GM18499 (cell line): ENCODE measurements around the gene TTLL5.
"Not testable (repeated sequence)": the region's sequence is repeated elsewhere in the genome, so short reads cannot be mapped to it uniquely, and the experiment has no call there.

Source experiments
- ATAC-seq: cut with Tn5 transposase; IDR thresholded peaks from one replicate; pipeline ENCODE4 v1.9.1; 2021; ENCODE audit warnings: moderate number of reproducible peaks; ENCODE audit not compliant: insufficient read depth, unreplicated experiment

The TTLL5 gene

GRCh38 chr14:75825147-75825592, 164.1 kb downstream of the TTLL5 start:
- ATAC-seq: no peak

- no peak for ATAC-seq
These were observed 165.6 kb downstream of the TTLL5 start for GRCh38 chr14:75826599-75826998.

- ATAC-seq: no peak
These were observed 166.3 kb downstream of the TTLL5 start for GRCh38 chr14:75827331-75827730.

GRCh38 chr14:75829316-75829715, 168.3 kb downstream of the TTLL5 start:
- no peak for ATAC-seq

- no peak for ATAC-seq
These were observed 170.4 kb downstream of the TTLL5 start for GRCh38 chr14:75831455-75831854.

GRCh38 chr14:75831952-75832351, 170.9 kb downstream of the TTLL5 start:
- no peak for ATAC-seq

- no peak for ATAC-seq
These were observed 171.7 kb downstream of the TTLL5 start for GRCh38 chr14:75832621-75833297.

- no peak for ATAC-seq
These were observed 172.4 kb downstream of the TTLL5 start for GRCh38 chr14:75833326-75834020.

GRCh38 chr14:75835156-75835725, 174.2 kb downstream of the TTLL5 start:
- no peak for ATAC-seq

- no peak for ATAC-seq
These were observed 174.7 kb downstream of the TTLL5 start for GRCh38 chr14:75835737-75836136.

- ATAC-seq: no peak
These were observed 176.2 kb downstream of the TTLL5 start for GRCh38 chr14:75837151-75837787.

- no peak for ATAC-seq
These were observed 179.9 kb downstream of the TTLL5 start for GRCh38 chr14:75840911-75841310.

GRCh38 chr14:75842551-75842950, 181.5 kb downstream of the TTLL5 start:
- ATAC-seq: no peak

- no peak for ATAC-seq
These were observed 183.4 kb downstream of the TTLL5 start for GRCh38 chr14:75844486-75844885.

- ATAC-seq: no peak
These were observed 184.2 kb downstream of the TTLL5 start for GRCh38 chr14:75845136-75845804.

- not testable (repeated sequence) for ATAC-seq
These were observed 185.6 kb downstream of the TTLL5 start for GRCh38 chr14:75846694-75847093.

- no peak for ATAC-seq
These were observed 186.5 kb downstream of the TTLL5 start for GRCh38 chr14:75847584-75847983.

GRCh38 chr14:75848167-75848913, 187.3 kb downstream of the TTLL5 start:
- no peak for ATAC-seq

- no peak for ATAC-seq
These were observed 188.4 kb downstream of the TTLL5 start for GRCh38 chr14:75849300-75849895.

GRCh38 chr14:75851574-75851866, 190.5 kb downstream of the TTLL5 start:
- no peak for ATAC-seq
